Left forelimb (tissue), 1 donor: ENCODE results near the gene PPP6R2.

Source experiments
- DNase-seq: peaks from one replicate; pipeline ENCODE4 v3.0.0-alpha.2; 2018; ENCODE audit warnings: low spot score

Gene PPP6R2

GRCh38 chr22:50306753-50307749 is 36.1 kb upstream of the PPP6R2 start, which contains the start of gene PLXNB2:
TSS of gene PLXNB2 (minus strand) at chr22:50307646. CDS start at chr22:50290584, 17,062 bp downstream.
- peak; percentile 86 for DNase-seq

- no peak for DNase-seq
Observed at GRCh38 chr22:50307890-50308596, 35.1 kb upstream of the PPP6R2 start.

- no peak for DNase-seq
Observed at GRCh38 chr22:50308597-50308935, 34.6 kb upstream of the PPP6R2 start.

- DNase-seq = no peak
Observed at GRCh38 chr22:50308986-50309600, 34.0 kb upstream of the PPP6R2 start.

GRCh38 chr22:50309601-50309991 is 33.5 kb upstream of the PPP6R2 start:
- peak; percentile 64 for DNase-seq

GRCh38 chr22:50310031-50310722 is 33.0 kb upstream of the PPP6R2 start:
- DNase-seq = peak; percentile 64

- DNase-seq = no peak
Observed at GRCh38 chr22:50310949-50311444, 32.1 kb upstream of the PPP6R2 start.

- DNase-seq = no peak
Observed at GRCh38 chr22:50311606-50312351, 31.3 kb upstream of the PPP6R2 start.

GRCh38 chr22:50312371-50312770 is 30.8 kb upstream of the PPP6R2 start:
- no peak for DNase-seq

- DNase-seq = peak; percentile 45
Observed at GRCh38 chr22:50313021-50313420, 30.1 kb upstream of the PPP6R2 start.

GRCh38 chr22:50313600-50313999 is 29.5 kb upstream of the PPP6R2 start:
- no peak for DNase-seq

- DNase-seq = no peak
Observed at GRCh38 chr22:50314081-50314454, 29.1 kb upstream of the PPP6R2 start.

GRCh38 chr22:50314455-50315288 is 28.5 kb upstream of the PPP6R2 start:
- no peak for DNase-seq

- DNase-seq = no peak
Observed at GRCh38 chr22:50315289-50316113, 27.6 kb upstream of the PPP6R2 start.

- no peak for DNase-seq
Observed at GRCh38 chr22:50316114-50317065, 26.7 kb upstream of the PPP6R2 start.

GRCh38 chr22:50317178-50317577 is 25.9 kb upstream of the PPP6R2 start:
- DNase-seq = no peak

GRCh38 chr22:50317674-50318073 is 25.5 kb upstream of the PPP6R2 start:
- DNase-seq = no peak

GRCh38 chr22:50318356-50318697 is 24.8 kb upstream of the PPP6R2 start:
- no peak for DNase-seq
